Stimulated activated CD8-positive, alpha-beta memory T cell treated with anti-CD3 and anti-CD28 coated beads, Interleukin-15, amount 100 ng/mL, for 48 hours (primary cell): ENCODE measurements around the gene ALDH1L2.

Source experiments
- DNase-seq, 2 donors: peaks; one replicate each; pipeline ENCODE4 v3.0.0-alpha.2; 2020; ENCODE audit warnings: low read depth in 2 of 2

The ALDH1L2 gene

DNA sequence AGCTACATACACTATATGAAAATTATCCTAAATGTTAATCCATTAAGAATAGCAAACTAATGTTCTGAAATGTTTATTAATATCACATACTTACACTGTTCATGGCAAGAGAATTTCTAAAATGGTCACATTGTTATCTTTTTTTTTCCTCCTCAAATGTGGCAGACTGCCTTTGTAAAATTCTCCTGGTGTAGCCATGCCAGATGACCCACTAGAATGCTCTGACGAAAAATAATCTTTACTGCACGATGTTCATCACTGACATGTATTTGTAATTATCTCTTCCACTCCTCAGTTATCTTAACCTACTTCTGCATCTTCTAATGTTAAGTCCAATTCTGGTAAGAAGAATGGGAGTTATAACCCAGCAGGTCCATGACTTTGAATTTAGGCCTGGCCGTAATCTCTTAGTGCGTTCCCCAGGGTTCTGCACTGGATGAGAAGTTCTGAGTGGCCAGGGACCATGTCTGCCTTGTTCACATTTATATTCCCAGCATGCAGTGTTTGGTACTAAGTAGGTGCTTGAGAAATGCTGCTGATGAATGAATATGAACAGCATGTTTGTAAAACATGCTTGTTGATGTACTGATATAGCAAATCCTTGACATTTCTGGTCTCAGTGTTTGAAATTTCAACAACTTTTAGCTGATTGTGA lies 51.4 kb downstream of the ALDH1L2 start:
- no peak for DNase-seq

DNA sequence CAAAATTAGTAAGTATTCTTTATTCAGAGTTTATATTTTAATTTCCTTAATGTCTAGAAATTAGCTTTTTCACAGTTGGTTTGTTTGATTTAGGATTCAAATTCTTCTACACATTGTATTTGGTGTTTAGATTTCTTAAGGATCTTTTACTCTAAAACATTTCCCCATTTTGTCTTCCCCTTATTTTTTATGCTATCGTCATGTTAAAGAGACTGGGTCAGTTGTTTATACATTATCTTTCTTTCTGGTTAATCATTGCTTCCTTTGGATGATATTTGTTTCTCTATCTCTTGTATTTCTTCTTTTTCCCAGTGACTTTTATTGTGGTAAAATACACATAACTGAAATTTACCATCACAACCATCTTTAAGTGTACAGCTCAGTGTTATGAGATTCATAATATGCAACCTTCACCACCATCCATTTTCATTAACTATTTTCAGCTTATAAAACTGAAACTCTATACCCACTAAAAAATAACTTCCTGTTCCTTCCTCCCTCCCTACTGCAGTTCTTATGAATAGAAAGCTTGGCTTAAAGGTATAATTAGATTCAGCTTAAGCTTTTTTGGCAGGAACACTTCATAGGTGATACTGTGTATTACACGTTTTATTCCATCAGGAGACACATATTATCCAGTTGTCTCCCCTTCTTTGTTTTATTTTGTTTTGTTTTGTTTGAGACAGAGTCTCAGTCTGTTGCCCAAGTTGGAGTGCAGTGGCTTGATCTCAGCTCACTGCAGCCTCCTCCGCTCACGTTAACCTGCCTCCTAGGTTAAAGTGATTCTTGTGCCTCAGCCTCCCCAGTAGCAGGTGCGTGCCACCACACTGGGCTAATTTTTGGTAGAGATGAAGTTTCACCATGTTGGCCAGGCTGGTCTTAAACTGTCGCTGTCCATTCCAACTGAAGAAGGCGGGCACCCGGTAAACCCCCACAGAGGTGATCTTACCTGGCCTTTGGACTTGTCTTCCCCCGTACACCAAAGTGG lies 53.1 kb downstream of the ALDH1L2 start:
- no peak for DNase-seq

DNA sequence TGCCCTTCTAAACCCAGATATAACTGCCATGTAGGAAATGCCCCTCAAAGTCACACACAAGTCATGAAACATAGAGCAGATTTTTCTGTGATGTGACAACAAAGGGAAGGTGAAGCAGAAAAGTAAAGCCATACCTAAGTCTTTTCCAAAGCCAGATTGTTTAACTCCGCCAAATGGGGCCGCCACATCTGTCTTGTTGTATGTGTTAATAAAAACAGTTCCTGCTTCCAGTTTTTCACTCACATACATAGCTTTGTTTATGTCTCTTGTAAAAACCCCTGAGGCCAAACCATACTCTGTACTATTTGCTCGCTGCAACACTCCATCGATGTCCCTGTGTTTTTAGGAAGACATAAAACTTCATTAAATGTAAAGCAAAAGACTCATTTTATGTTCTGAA lies 57.8 kb downstream of the ALDH1L2 start:
- no peak for DNase-seq

DNA sequence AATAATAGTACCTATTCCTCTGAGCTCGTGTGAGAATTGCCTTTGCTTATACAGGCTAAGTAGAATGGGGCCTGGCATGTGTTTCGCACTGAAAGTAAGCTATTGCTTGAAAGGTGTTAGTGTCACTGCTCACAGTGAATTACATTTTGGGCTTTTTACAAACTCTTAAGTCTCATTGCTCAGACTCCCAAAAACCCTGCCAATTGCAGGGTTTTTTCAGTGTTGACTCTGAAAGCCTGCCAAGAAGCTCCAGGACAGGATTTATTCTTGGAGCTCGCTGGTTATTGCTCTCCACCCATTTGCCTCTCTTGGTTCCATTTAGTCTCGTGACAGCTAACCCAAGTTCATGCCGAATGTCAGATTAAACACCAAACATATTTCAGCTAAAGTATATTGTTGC lies 58.4 kb downstream of the ALDH1L2 start:
- no peak for DNase-seq

DNA sequence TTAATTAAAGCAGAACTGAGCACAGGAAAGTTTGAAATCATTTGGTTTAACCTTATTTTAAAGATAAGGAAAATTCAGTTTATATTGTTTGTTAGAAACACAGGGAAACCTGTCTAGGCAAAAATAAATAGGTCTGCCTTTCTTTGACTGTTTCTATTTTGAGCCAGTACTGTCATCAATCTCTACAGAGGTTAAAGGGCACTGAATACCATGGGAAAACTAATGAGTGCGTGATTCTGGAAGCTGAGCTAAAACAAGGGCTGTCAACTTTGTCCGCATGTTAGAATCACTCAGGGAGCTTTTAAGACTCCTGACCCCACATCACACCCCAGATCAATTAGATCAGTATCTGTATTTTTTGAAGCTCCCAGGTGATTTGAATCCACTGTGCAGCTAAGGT lies 59.3 kb downstream of the ALDH1L2 start:
- no peak for DNase-seq

DNA sequence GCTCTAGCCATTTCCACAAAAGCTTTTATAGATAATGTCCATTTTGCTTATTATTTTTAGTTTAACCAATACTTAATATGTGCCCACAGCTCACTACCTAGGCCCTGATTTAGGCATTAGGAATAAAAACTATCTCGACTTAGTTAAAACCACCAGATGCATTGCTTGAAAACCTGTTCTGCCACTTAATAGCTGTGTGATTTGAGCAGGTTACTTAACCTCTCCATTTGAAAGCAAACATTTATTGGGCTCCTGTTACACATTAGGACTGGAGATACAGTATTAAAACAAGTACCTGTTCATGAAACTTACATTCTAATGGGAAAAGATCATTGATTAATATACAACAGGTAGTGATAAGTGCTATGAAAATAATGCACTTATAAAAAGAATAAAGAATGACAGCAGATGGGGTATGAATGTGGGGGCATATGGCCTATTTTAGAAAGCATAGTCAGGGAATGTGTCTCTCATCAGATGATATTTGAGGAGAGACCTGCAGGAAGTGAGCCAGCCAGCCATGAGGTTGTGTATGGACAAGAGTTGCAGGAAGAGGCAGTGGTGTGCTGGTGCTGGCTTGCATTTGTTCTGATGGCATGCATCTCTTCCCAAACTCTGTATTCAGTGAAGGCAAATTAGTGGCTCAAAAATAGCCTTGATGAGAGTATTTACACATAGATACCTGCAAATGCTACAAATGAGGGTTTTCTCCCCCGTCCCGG lies 63.9 kb downstream of the ALDH1L2 start:
- DNase-seq: no peak

DNA sequence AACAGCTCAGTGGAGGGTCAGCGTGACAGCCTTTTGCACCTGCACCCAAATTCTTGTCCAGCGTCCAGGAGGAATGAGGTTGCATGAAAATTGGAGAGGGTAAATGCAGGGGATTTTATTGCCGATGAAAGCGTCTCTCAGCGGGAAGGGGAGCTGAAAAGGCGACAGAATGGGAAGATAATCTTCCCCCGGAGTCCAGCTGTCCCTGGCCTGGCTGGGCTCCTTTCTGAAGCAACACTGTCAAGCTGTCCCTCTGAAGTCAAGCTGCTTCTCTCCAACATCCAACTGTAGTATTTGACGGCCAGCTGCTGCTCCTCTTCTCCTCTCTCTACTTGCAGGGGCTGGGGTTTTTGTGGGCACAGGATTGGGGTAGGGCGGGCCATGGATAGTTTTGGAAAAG lies 65.5 kb downstream of the ALDH1L2 start:
- no peak for DNase-seq

DNA sequence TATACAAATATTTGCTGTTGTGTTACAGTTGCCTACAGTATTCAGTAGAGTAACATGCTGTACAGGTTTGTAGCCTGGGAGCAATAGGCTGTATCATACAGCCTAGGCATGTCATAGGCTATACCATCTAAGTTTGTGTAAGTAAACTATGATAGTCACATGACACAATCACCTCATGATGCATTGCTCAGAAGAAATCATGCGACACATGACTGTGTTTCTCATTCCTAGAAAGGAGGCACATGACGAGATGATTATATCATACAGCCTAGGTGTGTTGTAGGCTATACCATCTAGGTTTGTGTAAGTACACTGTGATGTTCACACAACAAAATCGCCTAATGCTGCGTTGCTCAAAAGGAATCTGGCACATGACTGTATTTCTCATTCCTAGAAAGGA lies 66.2 kb downstream of the ALDH1L2 start:
- DNase-seq: no peak

DNA sequence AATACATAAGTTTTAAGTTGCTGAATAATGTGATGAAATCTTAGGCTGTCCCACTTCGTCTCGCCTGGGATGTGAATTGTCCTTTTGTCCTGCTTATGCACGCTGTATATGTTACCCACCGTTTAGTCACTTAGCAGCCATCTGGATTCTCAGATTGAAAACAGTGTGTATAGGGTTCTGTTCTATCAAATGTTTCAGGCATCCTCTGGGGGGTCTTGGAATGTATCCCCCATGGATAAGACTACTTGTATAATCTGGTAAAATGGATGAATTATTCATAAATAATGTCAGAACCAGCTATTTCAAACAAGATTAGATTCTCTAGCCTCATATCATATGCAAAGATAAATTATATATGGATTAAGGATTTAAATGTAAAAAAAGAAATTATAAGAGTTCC lies 68.7 kb downstream of the ALDH1L2 start:
- DNase-seq: no peak

DNA sequence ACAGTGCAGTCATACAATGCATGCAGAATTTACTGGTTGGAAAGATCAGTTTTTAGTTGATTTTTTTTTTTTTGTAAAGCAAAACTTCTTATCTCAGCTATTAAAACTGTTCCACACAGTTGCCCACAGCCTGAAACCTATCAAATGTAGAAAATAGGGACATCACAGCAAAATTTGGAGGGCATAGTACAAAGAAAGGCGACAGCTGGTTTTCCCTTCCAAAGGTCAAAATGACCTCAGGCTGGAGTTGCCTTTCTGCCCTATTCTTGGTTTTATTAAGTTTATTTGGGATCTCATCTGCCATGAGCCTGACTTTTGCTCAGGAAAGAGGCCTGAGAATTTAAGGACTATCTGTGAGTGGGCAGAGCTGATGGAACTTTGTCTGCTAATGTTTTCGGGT lies 69.7 kb downstream of the ALDH1L2 start:
- no peak for DNase-seq

DNA sequence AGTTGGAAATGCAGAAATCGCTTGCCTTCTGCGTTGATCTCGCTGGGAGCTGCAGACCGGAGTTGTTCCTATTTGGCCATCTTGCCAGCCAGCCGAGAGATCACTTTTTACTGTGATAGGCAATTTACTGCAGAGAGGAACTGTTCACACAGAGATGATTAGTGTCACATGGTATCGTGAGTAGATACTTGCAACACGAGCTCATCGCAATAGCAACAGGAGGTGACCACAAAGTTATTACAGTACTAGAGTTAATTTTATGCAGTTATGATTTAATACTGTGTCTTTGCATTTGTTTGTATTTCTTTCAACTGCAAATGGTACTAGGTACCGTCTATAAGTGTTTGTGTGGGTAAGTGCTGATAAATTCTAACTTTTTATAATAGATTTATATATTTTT lies 70.4 kb downstream of the ALDH1L2 start:
- DNase-seq: no peak

DNA sequence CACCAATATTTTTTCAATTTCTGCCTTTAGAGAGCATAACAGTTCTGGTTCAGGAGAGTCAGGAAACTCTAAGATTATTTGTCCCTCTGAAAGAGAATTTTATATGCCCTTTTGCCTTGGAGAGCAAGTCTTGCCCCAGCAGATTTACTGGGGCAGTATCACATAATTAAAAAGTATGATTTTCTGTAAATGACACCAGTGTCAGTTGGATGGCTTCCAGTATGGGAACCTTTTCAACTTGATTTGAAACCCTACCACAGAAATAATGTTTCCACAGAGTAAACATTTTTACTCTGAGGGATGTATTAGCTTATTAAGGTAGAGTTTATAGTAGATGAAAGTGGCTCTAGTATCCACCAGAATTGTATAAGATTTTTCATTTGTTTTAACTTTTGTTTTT lies 82.8 kb downstream of the ALDH1L2 start:
- DNase-seq: no peak

DNA sequence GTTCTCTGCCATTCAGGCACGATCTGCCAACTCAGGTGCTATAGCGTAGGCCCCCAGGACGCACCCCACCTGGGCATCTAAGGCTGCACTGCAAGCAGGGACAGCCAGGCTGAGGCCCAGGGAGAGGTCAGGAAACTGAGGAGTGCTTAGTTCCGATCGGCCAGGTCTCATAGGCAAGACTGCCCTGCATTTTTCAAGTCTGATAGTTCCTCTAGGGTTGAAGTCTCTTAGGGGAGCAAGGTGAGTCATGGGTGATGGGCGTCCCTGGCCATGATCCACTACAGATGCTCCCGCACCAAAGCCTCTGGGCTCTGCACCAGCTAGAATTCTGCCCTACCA lies 84.9 kb downstream of the ALDH1L2 start:
- DNase-seq: no peak

DNA sequence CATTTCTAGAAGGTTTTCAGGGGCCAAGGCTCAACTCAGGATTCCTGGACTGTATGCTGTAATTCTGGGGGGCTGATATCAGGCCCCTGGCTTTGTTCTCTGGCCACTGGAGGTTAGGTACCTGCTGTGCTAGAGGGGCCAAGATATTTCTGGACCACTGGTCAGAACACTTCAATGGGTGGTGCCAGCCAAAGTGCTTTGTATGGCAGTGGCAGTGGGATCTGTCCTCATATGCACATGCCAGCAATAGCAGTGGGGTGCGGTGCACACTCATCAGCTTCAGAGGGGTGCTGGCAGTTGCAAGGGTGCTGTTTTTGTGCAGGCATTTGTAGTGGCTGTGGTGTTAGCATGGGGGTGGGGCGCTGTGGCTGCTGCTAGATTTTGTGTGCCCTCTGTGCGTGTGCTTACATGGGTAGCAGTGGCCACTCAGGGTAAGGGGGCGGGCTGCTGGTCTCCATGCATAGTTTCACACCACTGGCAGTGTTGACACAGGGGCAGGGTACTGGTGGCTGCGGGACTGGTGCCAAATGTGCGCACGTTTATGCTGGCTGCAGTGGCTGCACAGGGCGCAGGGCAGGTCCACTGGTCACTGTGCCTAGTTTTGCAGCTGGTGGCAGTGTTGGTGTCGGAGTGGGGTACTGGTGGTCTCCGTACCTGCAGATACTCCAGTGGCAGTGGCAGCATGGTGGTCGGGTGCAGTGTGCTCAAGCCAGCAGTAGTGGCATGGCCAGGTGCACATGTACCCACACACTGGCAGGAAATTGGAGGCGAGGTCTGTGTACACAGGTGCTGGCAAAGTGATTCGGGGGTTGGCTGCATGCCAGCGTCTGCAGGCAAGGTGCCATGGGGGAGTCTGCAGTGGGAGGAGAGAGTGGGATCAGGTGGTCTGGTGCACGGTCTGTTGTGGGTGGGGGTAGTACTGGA lies 85.6 kb downstream of the ALDH1L2 start:
- no peak for DNase-seq

DNA sequence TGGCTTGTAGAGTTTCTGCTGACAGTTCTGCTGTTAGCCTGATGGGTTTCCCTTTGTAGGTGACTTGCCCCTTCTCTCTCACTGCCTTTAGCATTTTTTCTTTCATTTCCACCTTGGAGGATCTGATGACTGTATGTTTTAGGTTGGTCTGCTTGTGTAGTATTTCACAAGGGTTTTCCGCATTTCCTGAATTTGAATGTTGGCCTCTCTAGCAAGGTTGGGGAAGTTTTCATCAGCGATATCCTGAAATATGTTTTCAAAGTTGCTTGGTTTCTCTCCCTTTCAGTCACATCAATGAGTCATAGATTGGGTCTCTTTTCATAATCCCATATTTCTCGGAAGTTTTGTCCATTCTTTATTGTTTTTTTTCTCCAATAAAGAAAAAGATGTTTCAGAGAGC lies 86.7 kb downstream of the ALDH1L2 start:
- no peak for DNase-seq

DNA sequence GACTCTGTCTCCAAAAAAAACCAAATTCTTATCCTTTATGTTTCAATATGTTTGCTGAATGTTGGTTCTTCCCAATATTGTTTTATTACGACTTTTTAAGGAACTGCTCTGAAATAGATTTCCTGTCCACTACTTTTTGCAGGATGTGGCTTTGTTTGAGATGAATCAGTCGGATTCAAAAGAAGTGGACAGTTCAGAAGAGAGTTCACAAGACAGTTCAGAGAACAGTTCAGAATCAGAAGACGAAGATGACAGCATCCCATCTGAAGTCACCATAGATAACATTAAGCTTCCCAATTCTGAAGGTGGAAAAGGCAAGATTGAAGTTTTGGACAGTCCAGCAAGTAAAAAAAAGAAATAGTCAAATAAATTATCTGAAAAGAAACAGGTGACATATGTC lies 89.9 kb downstream of the ALDH1L2 start:
- DNase-seq: no peak

DNA sequence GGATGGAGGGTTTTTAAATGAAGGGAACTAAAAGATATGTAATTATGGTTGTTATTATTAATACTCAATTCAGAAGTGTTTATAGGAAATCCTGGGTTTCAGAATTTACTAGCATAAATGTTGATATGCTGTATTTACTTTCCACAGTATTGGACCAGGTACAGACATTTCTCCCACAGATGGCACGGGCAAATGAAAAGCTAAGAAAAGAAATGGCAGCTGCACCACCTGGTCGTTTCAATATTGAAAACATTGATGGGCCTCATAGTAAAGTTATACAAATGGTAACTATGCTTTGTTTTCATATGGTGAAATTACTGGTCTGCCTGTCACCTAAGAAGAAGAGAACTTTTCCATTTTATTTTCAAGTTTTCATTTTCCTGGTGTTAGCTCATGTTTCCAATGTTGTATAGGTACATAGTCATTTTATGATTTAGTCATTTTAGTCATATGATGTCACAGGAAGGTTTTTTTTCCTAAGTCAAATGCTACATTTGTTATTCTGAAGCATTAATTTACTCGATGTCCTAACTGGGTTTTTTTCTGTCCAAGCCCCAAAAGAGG lies 92.6 kb downstream of the ALDH1L2 start:
- DNase-seq: no peak

DNA sequence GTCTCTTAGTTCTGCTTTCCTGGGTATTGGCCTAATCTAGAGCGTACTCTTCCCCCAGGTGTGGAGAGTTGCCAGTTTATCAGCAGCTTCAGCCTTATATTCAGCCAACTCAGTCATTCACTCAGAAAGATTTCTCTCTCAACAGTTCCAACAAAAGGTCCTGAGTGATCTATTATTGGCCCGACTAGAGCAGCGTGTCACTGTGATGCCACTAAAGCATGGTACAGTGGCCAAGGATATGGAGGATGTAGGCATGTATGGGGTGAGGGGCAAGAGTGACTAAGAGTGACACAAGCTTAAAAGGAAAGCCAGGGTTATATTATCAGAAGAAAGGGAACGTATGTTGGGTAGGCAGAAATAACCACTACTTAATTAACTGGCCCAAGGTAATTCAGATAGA lies 93.3 kb downstream of the ALDH1L2 start:
- DNase-seq: no peak

DNA sequence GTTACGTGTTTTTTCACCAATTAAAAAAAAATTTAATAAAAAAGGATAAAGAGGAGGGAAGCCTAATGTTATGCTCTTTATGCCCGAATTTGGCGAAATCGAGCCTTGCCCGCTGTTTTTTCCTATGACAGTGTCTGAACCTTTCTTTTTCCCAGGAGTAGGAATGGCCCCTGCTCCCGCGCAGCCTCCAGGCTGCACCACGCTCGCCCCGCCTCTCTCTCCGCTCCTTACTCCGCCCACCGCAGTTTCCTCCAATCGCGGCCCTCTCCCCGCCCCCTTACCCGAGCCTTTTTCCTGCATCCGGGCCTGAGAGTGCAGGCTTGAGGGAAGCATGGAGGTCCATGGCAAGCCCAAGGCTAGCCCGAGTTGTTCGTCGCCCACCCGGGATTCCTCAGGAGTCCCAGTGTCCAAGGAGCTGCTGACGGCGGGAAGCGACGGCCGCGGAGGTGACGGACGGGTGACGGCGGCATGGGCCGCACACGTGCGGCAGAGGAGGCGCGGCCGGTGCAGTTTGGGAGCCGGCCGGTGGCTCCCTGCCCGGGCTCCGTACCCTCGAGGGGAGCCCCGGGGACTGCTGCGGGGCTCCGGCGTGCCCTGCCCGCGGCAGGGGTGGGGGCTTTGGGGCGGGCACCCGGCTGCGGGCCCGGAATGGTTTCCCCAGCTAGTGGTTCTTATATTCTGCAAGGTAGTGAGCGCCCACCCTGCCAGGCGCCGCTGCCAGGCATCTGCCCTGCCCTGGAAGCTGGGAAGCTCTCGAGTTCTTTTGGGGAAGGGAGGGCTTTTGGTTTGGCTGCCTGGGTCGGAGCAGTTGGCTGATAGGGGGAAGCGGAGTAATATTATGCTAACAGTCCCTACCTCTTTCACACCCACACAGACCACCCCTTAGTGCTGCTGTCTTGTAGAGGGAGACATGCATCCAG lies 98.0 kb downstream of the ALDH1L2 start, which contains the start of gene NOPCHAP1:
NOPCHAP1 (plus strand) TSS at position 295 of the 920 bp plus-strand sequence; CDS start at position 332, 37 bp downstream.
- DNase-seq: peak; percentile 76 to 79

DNA sequence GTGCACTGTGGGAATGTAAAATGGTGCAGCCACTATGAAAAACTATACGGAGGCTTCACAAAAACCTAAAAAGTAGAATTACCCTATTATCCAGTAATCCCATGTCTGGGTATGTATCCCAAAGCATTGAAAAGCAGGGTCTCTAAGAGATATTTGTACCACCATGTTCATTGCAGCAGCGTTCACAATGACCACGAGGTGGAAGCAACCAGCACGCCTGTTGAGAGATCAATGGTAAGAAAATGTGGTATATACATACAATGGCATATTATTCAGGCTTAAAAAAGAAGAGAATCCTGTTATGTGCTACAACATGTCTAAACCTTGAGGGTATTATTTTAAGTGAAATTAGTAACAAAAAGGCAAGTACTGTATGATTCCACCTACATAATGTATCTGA lies 99.1 kb downstream of the ALDH1L2 start:
- no peak for DNase-seq
